ENCODE measurements around the gene LAPTM5.

The LAPTM5 gene

DNA sequence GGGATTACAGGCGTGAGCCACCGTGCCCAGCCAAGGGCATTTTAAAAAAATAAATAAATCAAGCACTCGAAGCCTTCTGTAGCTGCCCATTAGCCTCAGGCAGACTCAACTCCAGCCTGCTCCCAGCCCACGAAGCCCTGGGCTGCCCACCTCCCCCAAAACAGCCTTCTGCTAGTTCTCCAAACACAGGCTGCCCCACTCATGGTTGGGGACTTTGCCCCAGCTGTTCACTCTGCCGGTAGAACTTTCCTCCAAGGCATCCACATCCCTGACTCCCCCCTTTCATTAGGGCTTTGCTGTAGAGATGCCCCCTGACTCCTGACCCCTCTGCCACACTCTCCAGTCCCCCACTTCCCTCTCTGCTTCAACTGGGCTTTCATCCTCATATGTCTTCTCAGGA is 29.7 kb upstream of the LAPTM5 start:
- DNase-seq (ENCODE audit: low read depth), result no peak

DNA sequence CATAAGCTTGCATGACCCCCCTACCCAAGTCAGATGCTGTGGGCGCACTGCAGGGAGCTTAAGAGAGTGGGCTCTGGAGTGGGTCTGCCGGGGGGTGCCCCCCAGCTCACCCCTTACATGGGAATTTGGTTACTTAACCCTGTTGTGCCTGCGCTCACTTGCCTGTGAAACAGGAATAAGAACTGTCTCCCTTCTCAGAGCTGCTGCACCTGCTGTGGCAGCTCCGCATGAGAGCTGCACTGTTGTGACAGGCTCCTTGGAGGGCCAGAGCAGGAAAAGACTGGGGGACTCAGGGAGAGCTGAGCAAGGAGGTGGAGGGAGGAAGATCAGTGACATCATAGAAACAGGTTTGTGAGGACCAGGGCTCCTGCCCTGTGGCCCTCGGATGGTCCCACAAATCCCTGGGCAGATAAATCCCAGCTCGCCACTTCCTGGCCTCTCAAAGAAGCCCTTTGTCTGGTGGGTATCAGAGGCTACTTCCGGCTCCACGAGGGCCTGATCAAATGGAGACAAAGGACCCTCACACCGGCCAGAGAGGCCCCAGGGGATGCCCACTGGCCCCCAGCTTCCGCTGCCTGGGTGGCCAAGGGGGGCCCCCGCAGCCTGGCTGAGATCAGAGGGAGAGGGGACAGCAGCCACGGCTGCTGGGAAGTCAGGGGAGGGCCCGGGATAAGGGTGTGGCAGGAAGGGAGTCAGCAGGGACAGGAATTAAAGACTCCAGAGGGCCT is 28.9 kb upstream of the LAPTM5 start:
- no peak for DNase-seq (ENCODE audit: low read depth)

- no peak for DNase-seq (ENCODE audit: low read depth)
These were observed 28.1 kb upstream of the LAPTM5 start for GRCh38 chr1:30785714-30786113.

- DNase-seq (ENCODE audit: low read depth), result no peak
These were observed 27.6 kb upstream of the LAPTM5 start for GRCh38 chr1:30785181-30785580.

DNA sequence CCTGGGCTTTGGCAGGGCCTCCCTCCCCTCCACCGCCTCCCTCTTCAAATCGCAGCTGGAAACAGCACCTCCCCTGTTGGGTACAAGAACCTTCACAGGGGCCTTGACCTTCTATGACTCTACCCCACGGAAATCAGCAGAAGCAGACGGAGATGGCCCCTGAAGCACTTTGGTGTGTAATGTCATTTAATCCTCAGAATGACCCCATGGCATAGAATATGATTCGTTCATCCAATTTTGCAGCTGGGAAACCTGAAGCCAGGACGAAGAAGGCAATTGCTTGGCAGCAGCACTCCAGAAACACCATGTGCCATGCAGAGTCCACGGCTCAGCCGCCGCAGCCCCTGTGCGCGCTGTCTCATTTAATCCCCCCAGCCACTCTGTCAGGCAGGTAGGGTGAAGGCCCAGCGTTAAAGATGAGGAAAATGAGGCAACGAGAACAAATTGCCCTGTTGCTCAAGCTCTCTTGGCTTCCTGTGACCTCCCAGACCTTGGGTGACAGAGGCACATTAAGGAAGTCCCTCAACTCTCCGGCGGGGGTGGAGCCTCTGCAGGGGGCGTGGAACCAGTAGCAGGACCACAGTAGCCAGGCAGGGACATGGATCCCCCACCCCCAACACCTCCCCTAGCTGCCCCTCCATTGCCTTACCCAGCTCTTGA is 25.8 kb upstream of the LAPTM5 start:
- DNase-seq (ENCODE audit: low read depth), result no peak

- DNase-seq (ENCODE audit: low read depth), result no peak
These were observed 25.0 kb upstream of the LAPTM5 start for GRCh38 chr1:30782361-30783255.

- no peak for DNase-seq (ENCODE audit: low read depth)
These were observed 24.3 kb upstream of the LAPTM5 start for GRCh38 chr1:30781906-30782305.

DNA sequence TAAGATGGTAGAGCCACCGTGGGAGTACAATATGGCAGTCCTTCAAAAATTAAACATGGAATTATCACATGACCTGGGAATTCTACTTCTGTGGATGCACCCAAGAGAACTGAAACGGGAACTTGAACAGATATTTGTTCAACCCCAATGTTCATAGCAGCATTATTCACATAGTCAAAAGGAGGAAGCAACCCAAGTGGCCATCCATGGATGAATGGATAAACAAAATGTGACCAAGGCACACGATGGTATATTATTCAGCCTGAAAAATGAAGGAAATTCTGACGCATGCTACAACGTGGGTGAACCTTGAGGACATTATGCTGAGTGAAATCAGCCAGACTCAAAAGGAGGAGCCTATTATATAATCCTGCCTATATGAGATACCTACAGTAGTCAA is 22.8 kb upstream of the LAPTM5 start:
- no peak for DNase-seq (ENCODE audit: low read depth)

DNA sequence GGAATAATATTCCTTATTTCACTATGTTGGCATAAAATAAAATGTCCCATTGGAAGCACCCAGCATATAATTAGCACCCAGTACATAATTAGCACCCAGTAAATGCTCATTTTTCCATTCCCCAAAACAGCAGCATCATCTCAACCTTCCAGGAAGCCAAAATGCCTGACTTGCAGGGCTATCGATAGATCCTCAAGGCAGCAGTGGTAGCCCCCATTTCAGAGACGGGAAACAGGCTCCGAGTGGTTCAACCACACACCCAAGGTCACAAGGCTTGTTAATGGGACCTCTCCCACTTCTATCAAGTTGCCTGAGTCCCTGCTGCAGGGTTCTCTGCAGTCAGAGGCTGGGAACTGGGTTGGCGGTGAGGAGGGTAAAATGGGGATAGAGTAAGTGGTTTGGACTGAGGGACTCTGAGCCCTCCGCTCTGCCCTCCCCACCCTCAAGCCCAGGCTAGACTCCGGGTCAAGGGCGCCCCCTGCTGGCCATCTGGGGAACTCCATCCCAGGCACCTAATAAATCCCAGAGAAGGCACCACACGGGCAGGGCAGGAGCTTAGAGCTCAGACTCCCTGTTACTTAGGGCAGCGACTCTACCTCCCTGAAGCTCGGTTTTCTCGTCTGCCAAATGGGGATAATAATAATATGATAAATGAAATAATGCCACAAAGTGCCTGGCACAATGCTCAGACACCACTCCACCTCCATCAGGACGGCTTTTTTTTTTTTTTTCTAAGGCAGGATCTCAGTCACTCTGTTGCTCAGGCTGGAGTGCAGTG is 21.9 kb upstream of the LAPTM5 start:
- DNase-seq (ENCODE audit: low read depth), result no peak

DNA sequence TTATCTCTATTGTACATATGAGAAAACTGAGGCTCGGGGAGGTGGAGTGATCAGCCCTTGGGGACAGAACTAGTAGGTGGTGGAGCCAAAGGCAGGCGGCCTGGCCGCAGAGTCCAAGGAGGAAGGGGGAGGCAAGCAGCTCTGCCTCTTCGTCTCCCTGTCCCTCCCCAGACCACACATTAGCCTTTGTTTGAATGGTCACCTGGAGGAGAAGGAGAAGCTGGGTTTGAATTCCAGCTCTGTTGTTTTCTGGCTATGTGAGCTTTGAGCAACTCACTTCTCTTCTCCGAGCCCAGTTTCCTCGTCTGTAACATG is 21.4 kb upstream of the LAPTM5 start:
- no peak for DNase-seq (ENCODE audit: low read depth)

GRCh38 chr1:30778154-30778978 is 20.8 kb upstream of the LAPTM5 start:
- no peak for DNase-seq (ENCODE audit: low read depth)

- no peak for DNase-seq (ENCODE audit: low read depth)
These were observed 20.3 kb upstream of the LAPTM5 start for GRCh38 chr1:30777904-30778153.

- no peak for DNase-seq (ENCODE audit: low read depth)
These were observed 19.7 kb upstream of the LAPTM5 start for GRCh38 chr1:30777060-30777903.

DNA sequence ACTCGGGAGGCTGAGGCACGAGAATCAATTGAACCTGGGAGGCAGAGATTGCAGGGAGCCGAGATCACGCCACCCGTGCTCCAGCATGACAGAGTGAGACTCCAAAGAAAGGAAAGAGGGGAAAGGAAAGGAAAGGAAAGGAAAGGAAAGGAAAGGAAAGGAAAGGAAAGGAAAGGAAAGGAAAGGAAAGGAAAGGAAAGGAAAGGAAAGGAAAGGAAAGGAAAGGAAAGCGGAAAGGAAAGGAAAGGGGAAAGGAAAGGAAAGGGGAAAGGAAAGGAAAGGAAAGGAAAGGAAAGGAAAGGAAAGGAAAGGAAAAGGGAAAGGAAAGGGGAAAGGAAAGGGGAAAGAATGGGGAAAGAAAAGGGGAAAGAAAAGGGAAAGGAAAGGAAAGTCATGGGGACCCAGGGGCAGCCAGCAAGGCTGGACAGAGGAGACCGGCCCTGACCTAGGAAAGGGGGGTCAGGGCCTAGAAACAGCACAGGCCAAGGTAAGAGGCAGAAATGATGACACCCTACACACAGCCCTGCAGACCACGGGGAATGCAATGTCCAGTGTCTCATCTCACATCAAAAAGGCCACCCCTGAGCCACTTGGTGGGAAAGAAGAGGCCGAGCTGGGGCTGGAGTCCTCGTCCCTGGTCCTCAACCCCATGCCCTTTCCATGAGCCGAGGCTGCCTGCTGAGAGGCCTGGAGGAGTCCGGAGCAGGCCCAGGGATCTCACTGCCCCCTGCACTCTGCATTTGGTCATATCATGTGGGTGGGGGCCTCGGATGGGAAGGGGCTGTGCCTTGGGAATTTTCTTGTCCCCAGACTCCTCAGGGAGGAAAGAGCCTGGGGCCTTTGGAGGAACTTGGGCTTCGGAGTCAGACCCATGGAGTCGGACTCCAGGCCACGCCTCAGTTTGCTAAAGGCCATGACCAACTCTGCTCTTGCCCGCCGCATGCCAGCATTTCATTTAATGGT is 18.8 kb upstream of the LAPTM5 start:
- DNase-seq (ENCODE audit: low read depth), result no peak

DNA sequence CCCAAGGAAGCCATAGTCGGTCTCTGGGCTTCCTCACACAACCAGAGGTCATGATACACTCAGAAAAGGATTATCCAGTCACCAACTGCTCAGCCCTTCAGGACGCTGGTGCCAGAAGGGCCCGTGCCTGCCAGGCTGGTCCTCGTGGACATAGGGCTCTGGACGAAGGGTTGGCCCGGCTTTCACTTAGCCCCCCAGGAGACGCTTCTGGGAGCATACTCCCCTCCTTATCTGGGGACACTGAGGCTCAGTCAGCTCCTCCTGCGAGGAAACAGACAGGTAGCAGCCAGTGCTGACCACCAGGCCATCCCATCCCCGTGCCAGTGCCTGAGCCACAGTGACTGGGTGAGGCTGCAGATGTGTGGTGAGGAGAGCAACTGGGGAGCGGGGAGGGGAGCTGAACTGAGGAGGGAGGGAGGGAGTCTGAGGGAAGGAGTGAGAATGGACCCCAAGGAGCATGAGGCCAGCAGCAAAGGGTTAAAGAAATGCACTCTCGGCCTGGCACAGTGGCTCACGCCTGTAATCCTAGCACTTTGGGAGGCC is 17.9 kb upstream of the LAPTM5 start:
- no peak for DNase-seq (ENCODE audit: low read depth)

DNA sequence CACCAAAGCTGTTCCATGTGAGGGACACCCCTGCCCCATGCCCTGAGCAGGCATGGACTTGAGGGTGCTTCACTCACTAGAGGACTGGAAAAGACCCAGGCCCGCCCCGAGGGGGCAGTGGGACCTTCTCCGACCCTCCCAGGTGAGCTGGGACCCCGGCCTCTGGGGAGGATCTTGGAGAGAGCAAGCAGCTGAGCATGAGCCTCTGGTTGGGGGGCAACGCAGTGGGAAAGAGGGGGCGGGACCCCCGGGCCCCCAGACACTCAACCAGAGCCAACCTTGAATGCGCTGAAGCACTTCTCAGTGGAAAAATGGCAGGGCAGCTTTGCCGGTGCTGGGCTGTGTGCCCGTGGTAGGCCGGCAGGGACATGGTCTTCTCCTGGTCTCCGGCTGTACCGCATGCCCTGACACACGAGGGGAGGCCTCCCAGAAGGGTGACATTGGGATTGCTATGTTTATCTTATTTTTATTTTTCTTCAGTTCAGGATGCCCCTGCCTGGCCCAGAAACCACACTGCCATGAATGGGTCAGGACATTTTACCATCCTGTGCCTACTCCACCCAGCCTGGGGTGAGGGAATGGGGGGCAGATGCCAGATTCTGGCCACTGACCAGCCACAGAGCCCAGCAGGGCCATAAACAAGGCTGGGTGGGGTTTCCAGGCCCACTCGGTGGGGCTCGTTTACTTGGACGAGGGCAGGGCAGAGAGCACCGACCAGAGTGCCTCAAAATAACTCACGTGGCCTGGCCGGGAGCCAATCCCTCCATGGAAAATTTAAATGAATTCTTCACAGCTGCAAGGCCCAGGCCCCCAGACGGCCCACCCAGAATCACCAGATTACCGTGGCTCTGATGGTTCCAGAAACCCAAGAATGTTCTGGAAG is 17.2 kb upstream of the LAPTM5 start:
- DNase-seq (ENCODE audit: low read depth), result no peak

DNA sequence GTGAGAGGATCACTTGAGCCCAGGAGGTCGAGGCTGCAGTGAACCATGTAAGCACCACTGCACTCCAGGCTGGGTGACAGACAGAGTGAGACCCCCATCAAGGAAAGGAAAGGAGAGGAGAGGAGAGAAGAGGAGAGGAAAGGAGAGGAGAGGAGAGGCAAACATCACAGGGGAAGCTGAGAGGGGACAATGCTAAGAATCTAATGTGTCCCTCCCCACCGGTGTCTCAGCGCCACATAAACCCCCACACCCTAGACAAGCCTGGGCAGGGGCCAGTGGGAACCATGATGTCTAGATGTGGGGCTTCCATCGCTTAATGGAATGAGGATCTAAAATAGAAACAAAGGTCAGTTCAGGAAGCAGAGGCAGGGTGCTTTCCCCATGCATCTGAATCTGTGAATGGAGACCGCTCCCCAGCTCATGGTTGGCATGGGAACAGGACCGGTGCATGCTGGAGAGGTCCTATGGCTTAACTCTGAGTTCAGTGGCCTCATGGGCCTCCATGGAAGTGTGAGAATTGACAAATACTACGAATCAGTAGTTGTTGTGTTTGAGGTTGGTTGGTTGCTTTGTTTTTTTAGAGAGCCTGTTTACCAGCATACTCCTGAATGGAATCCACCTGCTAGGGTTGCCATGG is 16.3 kb upstream of the LAPTM5 start:
- no peak for DNase-seq (ENCODE audit: low read depth)

GRCh38 chr1:30771005-30771404 is 13.4 kb upstream of the LAPTM5 start:
- no peak for DNase-seq (ENCODE audit: low read depth)
